Gastroesophageal sphincter (tissue), 4 donors: ENCODE measurements around the gene AHRR. TPM values are rescaled to one million over a fixed set of nuclear protein-coding genes. Genes with fewer than 3 reads are reported as not detected.
A peak's percentile ranks its signal among the peaks of the same experiment; 100 is the strongest.

Experiments
- ATAC-seq: fragments of 150-250 bp; one replicate; pipeline ENCODE4 v1.9.1; 2016; ENCODE audit warnings: mild to moderate bottlenecking, moderate library complexity
- H3K27ac ChIP-seq, 4 donors: fragments of 200-600 bp; sonication (generic) in 3 of 4; 1 replicate in 3 of 4; 2 replicates in 1 of 4; pipeline ENCODE4 v1.5.1; 2016 to 2019
- H3K27me3 ChIP-seq: fragments of 200-600 bp; sonication (generic); one replicate; pipeline ENCODE4 v1.5.1; 2019
- H3K36me3 ChIP-seq, 2 donors: fragments of 200-600 bp; sonication (generic); one replicate each; pipeline ENCODE4 v1.5.1; 2019; ENCODE audit warnings: control low read depth in 1 of 2
- H3K4me1 ChIP-seq, 3 donors: fragments of 200-600 bp; sonication (generic); 1 replicate in 2 of 3; 2 replicates in 1 of 3; pipeline ENCODE4 v1.5.1; 2016 to 2019; ENCODE audit warnings: control low read depth in 2 of 3
- H3K4me3 ChIP-seq, 2 donors: fragments of 200-600 bp; sonication (generic); one replicate each; pipeline ENCODE4 v1.5.1; 2019; ENCODE audit warnings: mild to moderate bottlenecking in 1 of 2, moderate library complexity in 1 of 2
- H3K9me3 ChIP-seq, 3 donors: fragments of 200-600 bp; sonication (generic); one replicate each; pipeline ENCODE4 v1.5.1; 2017 to 2019; ENCODE audit warnings: control low read depth in 2 of 3
- CTCF ChIP-seq, 4 experiments: fragments of 200-600 bp in 2 of 4; fragments of 450-650 bp in 2 of 4; sonication (generic) in 1 of 4; IDR thresholded peaks; one replicate each; pipeline ENCODE4 v1.5.1; 2017 to 2019; ENCODE audit warnings: antibody characterized with exemption in 4 of 4, mild to moderate bottlenecking in 2 of 4, moderate library complexity in 2 of 4
- EP300 ChIP-seq: sonication (generic); formaldehyde crosslinking; IDR thresholded peaks from one replicate; pipeline ENCODE4 v1.6.1; 2017; ENCODE audit warnings: antibody characterized with exemption, mild to moderate bottlenecking
- POLR2A ChIP-seq, 2 donors: fragments of 450-650 bp; IDR thresholded peaks; one replicate each; pipeline ENCODE4 v1.6.1; 2017; ENCODE audit warnings: antibody characterized with exemption in 2 of 2, mild to moderate bottlenecking in 2 of 2, moderate library complexity in 1 of 2
- POLR2AphosphoS5 ChIP-seq: sonication (generic); formaldehyde crosslinking; IDR thresholded peaks from one replicate; pipeline ENCODE4 v1.6.1; 2017; ENCODE audit warnings: antibody characterized with exemption
- WGBS, 2 donors: methylation state at CpG; one replicate each; pipeline ENCODE4 v1.1.5; 2018; ENCODE audit warnings: low coverage in 1 of 2; 5-methylcytosine and 5-hydroxymethylcytosine counted together
- total RNA-seq, 4 donors: library from RNA; depleted of rRNA; stranded (reverse); fragments of >200 nt; gene quantifications; one replicate each; pipeline ENCODE4 v1.1.0, GENCODE V29; 2016

AHRR gene
- total RNA-seq, 4 donors from 2014 or later = 0.15 to 1.7 (median 0.45) TPM

- Histone ChIP-seq H3K27me3 (peaks cover 32% of the 10 kb centered on the region), H3K27ac (no peak overlapping the region), H3K9me3 (no peaks in the 10 kb centered on the region), H3K36me3 (no peaks in the 10 kb centered on the region), H3K4me3 (no peak overlapping the region), H3K4me1 (no peaks in the 10 kb centered on the region)
- no peak for ATAC-seq
- no peak for TF ChIP-seq POLR2A (IDR thresholded peaks at IDR 0.05)
- TF ChIP-seq POLR2AphosphoS5 = no peak
- no peak for TF ChIP-seq CTCF (IDR thresholded peaks at IDR 0.05)
- no peak for TF ChIP-seq EP300
- 90% methylated on average over 4 of the region's 22 CpGs; no CpG with 5 or more reads in 1 of the 2 donors for WGBS, 2 donors
Observed at GRCh38 chr5:428754-429452, 107.4 kb downstream of the AHRR start.

- no peak for ATAC-seq
- no peak overlapping the region for H3K4me3 ChIP-seq
- 27 to 46% methylated on average over 3 to 15 of the region's 35 CpGs for WGBS, 2 donors
- H3K4me1 ChIP-seq = no peaks in the 10 kb centered on the region
- H3K9me3 ChIP-seq = no peaks in the 10 kb centered on the region
- no peak for TF ChIP-seq POLR2A (IDR thresholded peaks at IDR 0.05)
- no peak for TF ChIP-seq CTCF (IDR thresholded peaks at IDR 0.05)
- TF ChIP-seq POLR2AphosphoS5 = no peak
- no peak for TF ChIP-seq EP300
- H3K36me3 ChIP-seq = no peaks in the 10 kb centered on the region
- no peak overlapping the region for H3K27ac ChIP-seq
- H3K27me3 ChIP-seq = peaks cover 38% of the 10 kb centered on the region
Observed at GRCh38 chr5:429453-430188, 108.1 kb downstream of the AHRR start.

GRCh38 chr5:430214-430925 is 108.9 kb downstream of the AHRR start:
- 60 to 76% methylated on average over 2 to 12 of the region's 25 CpGs for WGBS, 2 donors
- no peak for ATAC-seq
- Histone ChIP-seq H3K9me3 (no peaks in the 10 kb centered on the region), H3K36me3 (no peaks in the 10 kb centered on the region), H3K4me1 (no peaks in the 10 kb centered on the region), H3K27ac (no peak overlapping the region), H3K27me3 (peaks cover 38% of the 10 kb centered on the region), H3K4me3 (no peak overlapping the region)
- TF ChIP-seq EP300 (no peak), POLR2A (IDR thresholded peaks at IDR 0.05) (no peak), POLR2AphosphoS5 (no peak), CTCF (IDR thresholded peaks at IDR 0.05) (no peak)

GRCh38 chr5:431001-431710 is 109.6 kb downstream of the AHRR start:
- no peaks in the 10 kb centered on the region for H3K36me3 ChIP-seq
- peak; percentile 43 for ATAC-seq
- no peaks in the 10 kb centered on the region for H3K9me3 ChIP-seq
- H3K4me3 ChIP-seq = no peak overlapping the region
- H3K27ac ChIP-seq = no peak overlapping the region
- TF ChIP-seq POLR2A (IDR thresholded peaks at IDR 0.05) = no peak
- peak in 3 of 4 experiments; percentile 26 to 75 (median 26) for TF ChIP-seq CTCF (IDR thresholded peaks at IDR 0.05)
- 51 to 75% methylated on average over 3 to 4 of the region's 18 CpGs for WGBS, 2 donors
- no peaks in the 10 kb centered on the region for H3K4me1 ChIP-seq
- peaks cover 42% of the 10 kb centered on the region for H3K27me3 ChIP-seq
